ENCODE measurements around the gene PRAC1.
"Not testable (repeated sequence)": the region's sequence is repeated elsewhere in the genome, so short reads cannot be mapped to it uniquely, and the experiment has no call there.

PRAC1 gene

GRCh38 chr17:48725288-48726064 is 3.2 kb upstream of the PRAC1 start:
- DNase-seq = no peak

DNA sequence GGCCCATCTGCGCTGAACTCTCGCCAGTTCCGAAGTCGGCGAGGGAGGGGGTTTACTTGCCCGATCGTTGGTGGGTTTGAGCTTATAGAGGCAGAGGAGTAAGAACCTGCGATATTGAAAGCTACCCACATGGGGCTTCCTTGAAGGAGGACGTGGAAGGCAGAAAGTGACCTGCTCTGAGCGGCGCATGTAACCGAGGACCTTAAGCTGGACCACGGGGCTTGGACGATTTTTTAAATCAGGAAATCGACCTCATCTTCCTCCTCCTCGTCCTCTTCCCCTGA is 2.6 kb upstream of the PRAC1 start:
- no peak for DNase-seq

DNA sequence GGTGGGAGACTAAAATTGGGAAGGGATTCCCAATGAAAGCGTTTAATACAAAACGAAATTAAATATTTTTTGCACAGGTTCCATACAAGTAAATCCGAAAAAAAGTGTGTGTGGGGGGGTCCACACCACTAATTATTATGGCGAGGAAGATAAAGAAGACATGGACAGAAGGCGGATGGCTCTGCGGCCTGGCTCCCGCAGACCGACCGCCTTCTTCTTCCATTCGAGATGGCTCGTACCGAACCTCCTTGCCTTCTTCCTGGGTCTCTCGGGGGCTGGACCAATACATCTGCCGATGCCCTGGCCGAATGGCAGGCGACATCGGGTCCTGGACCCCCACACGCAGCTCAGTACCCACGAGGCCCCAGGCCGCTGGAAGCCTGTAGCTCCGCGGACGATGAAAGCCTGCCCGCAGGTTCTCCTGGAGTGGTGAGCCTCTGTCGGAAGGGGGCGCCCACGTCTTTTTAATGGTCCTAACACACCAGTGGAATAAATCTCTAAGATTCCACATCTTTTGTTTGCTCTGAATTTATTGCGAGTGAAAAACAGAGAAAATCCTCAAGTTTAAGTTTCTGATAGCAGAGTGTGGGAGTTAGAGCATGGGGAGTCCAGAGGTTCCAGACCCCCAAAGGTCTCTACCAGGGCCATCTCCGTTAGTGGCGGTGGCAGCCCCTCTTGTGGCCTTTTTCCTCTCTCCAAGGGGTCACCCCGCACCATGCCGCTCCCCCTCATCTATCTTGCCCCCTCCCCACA is 2.1 kb upstream of the PRAC1 start:
- peak; percentile 74 to 83 for DNase-seq

GRCh38 chr17:48723423-48724250 is 1.3 kb upstream of the PRAC1 start:
- DNase-seq = no peak

DNA sequence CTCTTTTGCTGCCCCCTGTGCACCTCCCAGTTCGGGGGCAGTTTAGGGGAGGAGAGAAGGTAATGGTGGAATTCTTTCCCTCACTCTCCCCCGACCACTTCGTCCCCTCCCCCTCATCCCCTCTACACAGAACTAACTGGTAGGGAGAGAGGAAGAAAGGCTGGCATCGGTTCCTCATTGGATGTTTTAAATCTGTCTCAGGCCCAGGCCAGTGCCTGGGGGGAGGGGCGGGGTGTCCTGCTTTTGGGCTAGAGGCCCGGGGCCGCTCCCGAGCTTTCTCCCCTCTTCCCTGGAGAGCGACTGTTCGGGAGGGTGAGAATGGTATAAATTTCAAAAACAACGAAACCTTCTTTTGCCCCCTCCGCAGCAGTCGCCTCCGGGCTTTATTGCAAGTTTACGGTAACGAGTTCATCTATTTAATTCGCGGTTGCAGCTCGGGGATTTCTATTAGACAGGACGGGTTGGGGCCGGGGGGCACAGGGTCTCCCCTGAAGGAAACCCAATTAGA is 651 bp upstream of the PRAC1 start, which contains the start of gene PRAC2:
PRAC2 (plus strand) TSS at position 271 of the 508 bp plus-strand sequence. CDS start 1,226 bp downstream, outside the sequence.
- no peak for DNase-seq

DNA sequence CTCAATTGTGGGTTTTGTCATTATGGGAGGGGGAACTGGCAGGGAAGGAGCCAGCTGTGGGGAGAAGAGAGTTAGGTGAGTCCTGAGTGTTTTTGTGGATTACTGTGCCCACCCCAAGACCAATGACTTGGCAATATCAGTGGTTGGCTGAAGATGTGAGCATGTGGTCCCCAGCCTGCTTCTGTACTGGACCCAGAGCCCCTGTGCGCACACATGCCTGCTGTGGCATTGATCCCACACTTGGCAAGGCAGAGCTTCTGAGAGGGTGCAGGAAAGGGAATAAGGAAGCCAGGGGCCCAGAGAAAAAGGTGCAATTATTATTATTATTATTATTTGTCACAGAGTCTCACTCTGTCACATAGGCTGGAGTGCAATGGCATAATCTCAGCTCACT is 1.3 kb downstream of the PRAC1 start:
- no peak for DNase-seq

- DNase-seq = no peak
These were observed 1.9 kb downstream of the PRAC1 start for GRCh38 chr17:48720266-48721008.

GRCh38 chr17:48719642-48720265 is 2.6 kb downstream of the PRAC1 start:
- DNase-seq = no peak

DNA sequence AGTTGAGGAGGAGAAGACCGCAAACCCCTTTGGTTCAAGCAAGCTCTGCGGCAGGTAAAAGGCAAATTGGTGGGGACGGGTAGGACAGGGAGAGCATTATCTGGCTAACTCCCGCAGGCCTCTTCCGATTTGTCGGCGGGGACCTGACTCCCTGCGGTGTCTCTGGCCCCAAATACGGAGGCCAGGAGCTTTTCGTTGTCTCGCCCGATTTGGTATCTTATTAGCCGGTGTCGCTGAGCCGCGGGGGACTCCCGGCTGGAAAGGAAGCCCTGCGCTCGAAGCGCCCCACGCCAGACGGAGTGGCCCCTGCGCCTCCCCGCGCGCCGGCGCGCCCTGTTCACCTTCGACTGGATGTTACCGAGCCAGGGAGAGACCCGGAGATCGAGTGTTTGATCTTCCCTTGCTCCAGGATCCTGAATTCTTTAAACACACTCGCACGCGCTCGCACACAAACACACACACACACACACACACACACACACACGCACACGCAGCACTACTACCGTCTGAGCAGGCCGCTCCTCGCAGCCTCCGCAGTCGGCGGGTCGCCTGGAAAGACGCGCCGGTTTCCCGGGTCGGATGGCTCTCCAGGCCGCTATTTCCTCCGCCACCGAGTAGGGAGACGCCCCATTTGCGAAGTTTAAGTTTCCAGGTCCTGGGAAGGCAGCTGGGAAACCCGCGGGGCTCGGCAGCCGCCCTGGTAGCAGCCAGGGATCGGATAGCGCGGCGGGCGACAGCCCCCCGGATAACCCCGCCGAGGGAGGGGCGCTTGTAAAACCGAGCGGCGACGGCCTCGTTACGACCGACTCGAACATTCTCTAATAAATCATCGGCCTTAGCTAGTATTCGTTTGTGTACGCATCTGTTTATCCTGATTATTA is 3.3 kb downstream of the PRAC1 start:
- no peak for DNase-seq

DNA sequence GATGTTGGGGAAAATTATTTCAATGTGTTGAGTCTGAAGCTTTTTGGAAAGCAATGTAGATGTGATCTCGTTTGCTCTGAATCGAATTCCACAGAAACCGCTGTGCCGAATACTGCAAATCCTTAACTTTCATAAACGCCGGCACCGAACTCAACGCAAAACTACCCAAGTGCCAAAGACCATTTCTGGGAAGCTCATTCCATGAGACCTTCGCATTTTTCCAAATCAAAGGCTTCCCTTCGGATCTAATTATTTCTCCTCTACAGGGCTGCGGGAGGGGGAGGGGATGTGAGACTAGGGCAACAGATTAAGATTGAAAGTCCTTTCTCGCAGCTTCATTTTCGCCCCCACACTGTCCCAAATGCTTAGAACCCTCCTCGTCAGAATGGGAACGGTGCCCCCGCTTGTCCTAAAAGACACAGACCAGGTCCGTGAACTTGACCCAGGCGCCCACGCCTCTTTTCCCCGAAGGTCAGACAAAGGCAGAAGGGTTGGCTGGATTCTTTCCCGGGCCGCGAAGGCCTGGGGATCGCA is 4.0 kb downstream of the PRAC1 start:
- DNase-seq = no peak

DNA sequence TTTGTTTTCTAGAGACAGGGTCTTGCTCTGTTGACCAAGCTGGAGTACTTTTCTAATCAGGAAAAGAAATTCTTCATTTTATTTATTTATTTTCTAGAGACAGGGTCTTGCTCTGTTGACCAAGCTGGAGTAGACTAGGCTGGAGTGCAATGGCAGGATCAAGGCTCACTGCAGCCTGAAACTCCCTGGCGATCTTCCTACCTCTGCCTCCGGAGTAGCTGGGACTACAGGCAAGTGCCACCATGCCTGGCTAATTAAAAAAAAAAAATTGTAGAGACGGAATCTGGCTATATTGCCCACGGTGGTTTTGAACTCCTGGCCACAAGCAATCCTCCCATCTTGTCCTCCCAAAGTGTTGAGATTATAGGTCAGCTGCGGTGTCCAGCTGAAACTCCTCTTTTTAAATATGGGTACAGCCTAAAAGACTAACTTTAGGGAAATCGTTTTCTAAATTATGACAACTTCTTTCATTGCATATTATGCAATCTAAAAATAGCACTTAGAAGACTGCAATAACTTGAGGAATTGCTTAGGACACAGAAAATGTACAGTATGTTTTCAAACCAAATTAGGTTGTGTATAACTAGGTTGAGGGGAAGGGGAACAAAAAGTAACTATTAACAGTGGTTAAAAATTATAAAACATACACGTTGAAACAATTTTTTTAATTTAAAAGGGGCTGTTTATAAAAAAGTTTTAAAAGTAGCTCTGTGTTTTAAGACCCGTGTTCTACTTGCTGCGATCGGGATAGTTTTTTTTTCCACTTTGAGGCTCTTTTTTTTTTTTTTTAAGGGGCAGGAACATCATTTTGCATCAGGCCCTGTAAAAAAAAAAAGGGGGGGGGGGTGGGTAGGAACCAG is 4.7 kb downstream of the PRAC1 start:
- DNase-seq = no peak

- DNase-seq = not testable (repeated sequence)
These were observed 5.8 kb downstream of the PRAC1 start for GRCh38 chr17:48716549-48716948.

DNA sequence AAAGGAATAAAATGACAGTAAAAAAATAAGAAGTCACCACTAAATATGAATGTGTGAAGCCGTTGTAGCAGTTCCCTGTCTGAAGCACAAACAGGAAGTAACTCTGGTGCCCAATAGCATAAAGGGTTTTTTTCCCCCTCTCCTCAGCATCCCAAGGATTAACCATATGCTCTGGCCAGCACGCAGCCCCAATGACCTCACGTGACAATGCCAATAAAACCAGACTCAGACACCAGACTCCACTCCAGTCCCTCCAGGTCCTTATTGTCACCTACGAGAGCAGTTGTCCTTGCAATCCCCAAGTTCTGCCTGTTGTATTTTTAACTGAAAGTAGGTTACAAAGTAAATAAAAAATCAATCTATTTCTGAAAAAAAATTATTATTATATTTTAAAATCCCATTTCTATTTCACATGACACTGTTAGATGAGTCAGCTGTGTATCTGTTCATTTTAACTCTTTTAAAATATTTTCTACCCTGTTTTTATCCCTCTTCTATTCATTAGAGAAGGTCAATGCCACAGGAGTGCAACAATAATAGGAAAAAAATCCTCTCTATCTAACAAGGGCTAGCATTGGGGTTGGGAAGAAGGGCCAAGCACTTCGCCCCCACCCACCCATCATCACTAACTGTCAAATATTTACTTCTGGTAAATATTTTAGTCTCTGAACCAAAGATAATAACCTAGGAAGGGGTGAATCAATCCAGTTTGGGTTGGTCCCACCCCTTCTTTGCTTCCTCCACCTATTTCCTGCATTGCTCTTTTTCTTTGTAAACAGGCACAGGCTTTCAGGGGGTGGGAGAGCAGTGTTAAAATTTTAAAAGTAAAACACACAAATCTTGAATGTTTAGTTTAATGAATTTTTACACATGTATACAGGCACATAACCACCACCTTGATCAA is 6.6 kb downstream of the PRAC1 start:
- DNase-seq = no peak

DNA sequence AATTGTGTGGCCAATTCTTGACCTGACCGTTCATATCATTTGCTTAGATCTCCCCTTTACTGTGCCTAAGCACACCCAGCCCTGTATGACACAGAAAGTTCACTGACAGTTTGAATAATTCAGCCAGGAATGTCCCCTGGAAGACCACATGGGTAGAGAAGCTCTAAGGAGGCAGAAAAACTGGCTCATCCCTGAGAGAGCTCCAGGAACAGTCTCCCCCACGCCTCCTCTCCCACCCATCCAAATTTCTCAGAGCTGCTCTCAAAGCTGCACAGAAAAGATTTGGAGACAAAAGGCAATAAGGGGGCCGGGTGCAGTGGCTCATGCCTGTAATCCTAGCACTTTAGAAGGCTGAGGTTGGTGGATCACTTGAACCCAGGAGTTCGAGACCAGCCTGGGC is 11.2 kb downstream of the PRAC1 start:
- no peak for DNase-seq

DNA sequence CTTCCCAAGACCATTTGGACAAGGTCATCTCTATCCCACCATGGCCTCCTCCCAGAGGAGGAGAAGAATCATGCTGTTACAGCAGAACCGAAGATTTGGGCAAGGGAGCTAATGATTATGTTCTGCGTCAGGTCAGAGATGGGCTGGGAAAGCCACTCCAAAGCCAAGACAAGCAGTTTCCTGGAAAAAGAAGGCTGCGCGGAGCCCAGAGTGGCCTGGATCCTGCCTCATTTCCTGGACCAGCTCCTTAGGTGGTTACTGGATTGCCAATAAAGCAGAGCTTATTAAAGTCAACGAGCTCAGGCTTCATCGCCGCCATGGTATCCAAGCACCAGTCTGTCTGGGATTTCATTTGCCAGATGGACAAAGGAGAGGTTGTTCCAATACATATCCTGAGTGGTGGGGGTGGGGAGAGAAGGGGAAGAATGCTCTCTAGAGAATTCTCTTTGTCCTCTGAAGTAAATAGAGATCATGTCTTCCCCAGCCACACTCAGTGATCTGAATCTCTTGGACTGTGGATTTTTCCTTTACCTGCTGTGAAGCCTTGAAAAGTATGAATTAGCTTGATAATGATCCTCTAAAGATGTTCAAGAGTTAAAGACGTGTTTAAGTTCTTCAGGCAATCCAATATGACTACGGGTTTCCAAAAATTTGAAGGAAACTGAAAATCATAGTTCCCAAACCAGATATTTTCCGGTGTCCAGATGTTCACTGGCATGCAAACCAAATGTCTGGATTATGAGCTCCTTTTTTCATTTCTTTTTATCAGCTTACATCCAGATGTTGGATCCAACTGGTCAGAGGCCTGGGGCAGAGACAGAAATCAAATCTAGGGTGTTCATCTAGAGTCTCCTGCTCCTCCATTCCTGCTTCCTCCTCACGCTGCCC is 17.7 kb downstream of the PRAC1 start:
- DNase-seq = no peak

GRCh38 chr17:48701864-48702532 is 20.3 kb downstream of the PRAC1 start:
- no peak for DNase-seq

DNA sequence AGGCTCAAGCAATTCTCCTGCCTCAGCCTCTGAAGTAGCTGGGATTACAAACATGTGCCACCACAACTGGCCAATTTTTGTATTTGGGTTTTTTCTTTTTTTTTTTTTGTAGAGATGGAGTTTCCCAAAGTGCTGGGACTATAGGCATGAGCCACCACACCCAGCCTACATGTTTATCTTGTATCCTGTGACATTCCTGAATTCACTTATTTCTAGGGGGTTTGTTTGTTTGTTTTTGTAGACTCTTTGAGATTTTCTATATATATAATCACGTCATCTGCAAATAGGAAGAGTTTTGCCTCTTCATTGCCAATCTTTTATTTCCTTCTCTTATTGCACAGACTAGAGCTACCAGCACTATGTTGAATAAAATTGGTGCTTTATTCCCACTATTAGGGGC is 29.1 kb downstream of the PRAC1 start:
- DNase-seq = no peak
